Endothelial cell of coronary artery (primary cell): ENCODE measurements around the gene APOLD1. TPM values are rescaled to one million over a fixed set of nuclear protein-coding genes. Genes with fewer than 3 reads are reported as not detected.

Source experiments
- total RNA-seq: library from RNA; depleted of rRNA; stranded (reverse); fragments of >200 nt; gene quantifications from 2 replicates; pipeline ENCODE4 v1.2.3, GENCODE V29; 2014

The APOLD1 gene, protein sequence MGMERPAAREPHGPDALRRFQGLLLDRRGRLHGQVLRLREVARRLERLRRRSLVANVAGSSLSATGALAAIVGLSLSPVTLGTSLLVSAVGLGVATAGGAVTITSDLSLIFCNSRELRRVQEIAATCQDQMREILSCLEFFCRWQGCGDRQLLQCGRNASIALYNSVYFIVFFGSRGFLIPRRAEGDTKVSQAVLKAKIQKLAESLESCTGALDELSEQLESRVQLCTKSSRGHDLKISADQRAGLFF
- 3.0 and 6.4 TPM in 2 replicates for total RNA-seq

DNA sequence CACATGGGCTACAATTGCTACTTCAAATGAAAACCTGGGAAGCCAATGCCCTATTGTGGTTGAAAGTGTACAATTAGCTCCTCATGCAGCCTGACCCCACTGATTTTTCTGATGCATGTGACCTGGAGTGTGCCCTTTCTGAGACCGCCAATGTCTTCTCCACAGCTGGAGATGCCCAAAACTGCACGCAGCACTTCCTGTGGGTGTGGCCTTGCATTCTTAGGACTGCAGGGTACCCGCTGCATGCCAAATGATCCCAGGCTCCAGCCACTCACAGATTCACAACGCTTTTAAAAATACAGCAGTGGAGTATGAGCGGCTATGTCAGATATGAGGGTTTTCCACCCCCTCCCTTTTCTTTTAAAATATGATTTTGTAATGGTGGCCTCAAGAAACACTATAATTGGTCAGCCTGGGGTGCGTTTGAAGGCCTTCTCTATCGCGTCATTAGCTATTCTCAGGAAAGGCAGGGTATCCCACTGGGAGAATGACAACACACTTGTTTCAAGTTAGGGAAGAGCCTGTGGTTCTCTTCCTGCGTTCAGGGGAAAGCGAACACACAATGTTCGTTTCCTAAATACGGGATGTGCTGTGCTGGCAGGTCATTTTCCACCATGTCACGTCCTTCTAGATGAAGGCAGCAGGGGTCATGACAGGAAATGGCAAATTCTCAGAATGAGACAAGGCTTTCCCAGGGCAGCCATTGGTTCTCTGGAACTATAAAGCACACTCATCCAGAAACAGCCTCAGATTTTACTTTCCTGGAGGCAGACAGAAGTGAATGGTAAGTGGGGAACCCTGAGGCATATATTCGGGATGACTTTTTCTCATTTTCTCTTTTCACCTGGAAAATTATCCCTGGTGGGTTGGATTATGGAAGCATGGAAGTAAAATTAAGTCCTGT lies at the start of gene APOLD1:
APOLD1 (plus strand) TSS at position 749 of the 904 bp plus-strand sequence; CDS start at position 782, 33 bp downstream.

DNA sequence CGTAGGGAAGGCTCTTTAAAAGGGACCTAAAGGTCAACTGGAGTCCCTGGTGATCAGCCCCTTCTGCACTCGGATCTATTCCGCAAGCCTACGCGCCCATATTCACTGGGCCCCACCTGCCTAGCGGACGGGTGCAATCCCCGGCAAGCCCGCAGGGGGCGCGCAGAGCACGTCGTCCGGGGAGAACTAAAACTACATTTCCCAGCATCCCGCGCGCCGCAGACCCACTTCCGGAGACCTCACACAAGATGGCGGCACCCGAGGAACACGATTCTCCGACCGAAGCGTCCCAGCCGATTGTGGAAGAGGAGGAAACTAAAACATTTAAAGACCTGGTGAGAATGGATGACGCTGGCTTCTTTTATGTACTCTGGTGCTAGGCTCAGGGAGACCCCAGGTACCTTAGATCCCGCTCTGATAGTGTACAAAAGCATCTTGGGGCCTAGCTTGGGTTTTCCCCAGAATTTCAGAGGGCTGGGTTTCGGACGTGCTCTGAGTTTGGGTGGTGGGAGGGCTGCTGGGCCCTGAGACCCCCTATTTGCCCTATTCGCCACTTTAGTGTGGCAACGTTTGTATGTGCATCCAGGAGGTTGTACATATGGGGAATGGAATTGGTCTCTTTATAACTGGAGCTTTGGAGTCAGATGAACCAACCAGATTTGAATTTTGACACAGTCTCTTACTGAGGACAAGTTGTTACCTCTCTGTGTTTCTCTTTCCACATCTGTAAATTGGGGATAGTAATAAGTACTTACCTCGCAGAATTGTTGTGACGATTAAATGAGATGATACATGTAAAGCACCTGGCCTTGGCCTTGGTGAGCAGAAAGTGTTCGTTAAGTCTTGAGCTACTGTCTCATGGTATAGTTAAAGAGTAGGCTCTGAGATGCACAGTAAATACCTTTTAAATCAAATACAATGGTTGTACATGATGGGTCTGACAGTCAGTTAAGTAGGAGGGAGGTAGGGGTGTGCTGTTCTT lies 28.0 kb downstream of the APOLD1 start, which contains the start of gene DDX47:
DDX47 (plus strand) TSS at position 227 of the 982 bp plus-strand sequence; CDS start at position 249, 22 bp downstream.

Other genes with a start within 250 kb of the APOLD1 start
- gene DUSP16, start 222.8 kb upstream of the APOLD1 start, total RNA-seq = 7.2 and 10.8 TPM in 2 replicates
- 28.6 and 37.3 TPM in 2 replicates for gene CREBL2, start 173.8 kb upstream of the APOLD1 start, total RNA-seq
- gene GPR19, start 89.5 kb upstream of the APOLD1 start, total RNA-seq = under 0.01 and 0.27 TPM in 2 replicates
- gene CDKN1B, start 68.3 kb upstream of the APOLD1 start, total RNA-seq = 33.8 and 36.3 TPM in 2 replicates
- gene DDX47, start 27.7 kb downstream of the APOLD1 start, total RNA-seq = 59.3 and 75.1 TPM in 2 replicates
- 13.3 and 36.0 TPM in 2 replicates for gene GPRC5A, start 105.9 kb downstream of the APOLD1 start, total RNA-seq
- not detected in 2 replicates for gene GPRC5D, start 166.5 kb downstream of the APOLD1 start, total RNA-seq
- 15.7 and 20.3 TPM in 2 replicates for gene HEBP1, start 214.6 kb downstream of the APOLD1 start, total RNA-seq